ENCODE measurements around the gene MAML1. TPM values are rescaled to one million over a fixed set of nuclear protein-coding genes. Genes with fewer than 3 reads are reported as not detected.

MAML1 gene
- total RNA-seq, 1 experiment from 2014 or later = 42.2 TPM

DNA sequence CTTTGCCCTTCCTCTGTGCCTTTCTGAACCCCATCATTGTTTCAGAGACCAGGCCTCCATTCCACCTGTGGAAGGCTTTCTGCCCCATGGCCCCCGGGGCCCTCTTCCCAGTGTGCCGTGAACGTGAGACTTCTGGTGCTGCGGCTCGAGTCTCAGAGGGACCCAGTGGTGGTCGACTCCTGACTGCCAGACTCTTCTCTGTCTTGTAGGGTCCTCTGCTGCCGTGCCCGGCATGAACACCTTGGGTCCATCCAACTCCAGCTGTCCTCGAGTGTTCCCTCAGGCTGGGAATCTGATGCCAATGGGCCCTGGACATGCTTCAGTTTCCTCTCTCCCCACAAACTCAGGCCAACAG lies 41.0 kb downstream of the MAML1 start:
- Mint-ChIP-seq H3K36me3 (peaks cover 62% of the 10 kb centered on the region), H3K27me3 (ENCODE audit: low read depth) (no peaks in the 10 kb centered on the region), H3K4me1 (no peaks in the 10 kb centered on the region), H3K27ac (no peak overlapping the region; the same call in 1 of the 2 replicates), H3K9me3 (no peaks in the 10 kb centered on the region), H3K4me3 (no peak overlapping the region)
- CTCF ChIA-PET = interaction anchor here (1.0 kb wide), 1 partner anchor 10 kb away, joined by 3 read pairs; no protein-coding TSS in a partner anchor
- ATAC-seq (no peak), DNase-seq (ENCODE audit: low spot score) (no peak)
- TF ChIP-seq GTF2I (CRISPR knock-in tag; conservative IDR thresholded peaks at IDR 0.05) (no peak), ZNF219 (CRISPR knock-in tag; IDR thresholded peaks at IDR 0.05; ENCODE audit: borderline replicate concordance) (no peak), ZNF317 (CRISPR knock-in tag; IDR thresholded peaks at IDR 0.05; ENCODE audit: borderline replicate concordance, low read depth) (no peak), GRHL2 (CRISPR knock-in tag; IDR thresholded peaks at IDR 0.05; ENCODE audit: insufficient replicate concordance, severe bottlenecking) (no peak), ZBTB21 (CRISPR knock-in tag; IDR thresholded peaks at IDR 0.05; ENCODE audit: borderline replicate concordance) (no peak), ZNF263 (CRISPR knock-in tag; IDR thresholded peaks at IDR 0.05; ENCODE audit: low read depth) (no peak)
- TF ChIP-seq, protein P1, sequence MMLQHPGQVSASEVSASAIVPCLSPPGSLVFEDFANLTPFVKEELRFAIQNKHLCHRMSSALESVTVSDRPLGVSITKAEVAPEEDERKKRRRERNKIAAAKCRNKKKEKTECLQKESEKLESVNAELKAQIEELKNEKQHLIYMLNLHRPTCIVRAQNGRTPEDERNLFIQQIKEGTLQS (CRISPR knock-in tag; conservative IDR thresholded peaks at IDR 0.05) = no peak
- POLR2A ChIA-PET = no interaction called here

GRCh38 chr5:179774442-179774841 lies 41.8 kb downstream of the MAML1 start:
- TF ChIP-seq SP1 (CRISPR knock-in tag; conservative IDR thresholded peaks at IDR 0.05) = no peak
- no peak for TF ChIP-seq ZNF532 (CRISPR knock-in tag; IDR thresholded peaks at IDR 0.05; ENCODE audit: borderline replicate concordance)
- no peak for TF ChIP-seq JAZF1 (CRISPR knock-in tag; IDR thresholded peaks at IDR 0.05)
- Mint-ChIP-seq H3K4me1 (no peaks in the 10 kb centered on the region), H3K4me3 (no peak overlapping the region), H3K36me3 (peaks cover 60% of the 10 kb centered on the region), H3K27ac (no peak overlapping the region), H3K9me3 (no peaks in the 10 kb centered on the region), H3K27me3 (ENCODE audit: low read depth) (no peaks in the 10 kb centered on the region)
- DNase-seq (ENCODE audit: low spot score) (no peak), ATAC-seq (no peak)
- CTCF ChIA-PET = interaction anchor here (1.0 kb wide), 1 partner anchor 11 kb away, joined by 3 read pairs; no protein-coding TSS in a partner anchor
- POLR2A ChIA-PET = no interaction called here

DNA sequence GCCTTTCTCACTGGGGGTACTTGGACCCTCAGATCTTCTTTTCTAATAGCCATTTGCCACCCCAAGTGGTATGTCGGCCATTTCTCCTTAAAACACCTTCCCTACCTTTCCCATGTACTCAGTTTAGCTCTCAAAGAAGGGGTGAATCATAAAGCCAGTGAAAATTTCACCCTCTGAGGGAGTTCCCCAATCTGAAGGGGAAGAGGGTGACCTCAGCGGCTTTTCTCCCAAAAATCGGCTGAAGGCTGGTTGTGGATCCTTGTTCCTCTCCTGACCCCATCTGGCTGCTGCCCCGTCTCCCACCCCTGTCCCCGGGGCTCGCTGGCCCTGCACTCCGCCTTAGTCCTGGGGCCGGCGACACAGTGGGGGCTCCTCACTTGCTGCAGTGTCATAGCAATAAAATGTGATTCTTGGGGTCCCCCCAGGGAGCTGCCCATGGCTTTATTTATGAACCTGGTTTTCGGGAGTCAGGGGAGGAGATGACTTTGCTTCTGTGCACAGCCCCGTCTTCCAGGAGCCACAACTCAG lies 43.9 kb downstream of the MAML1 start:
- H3K27ac Mint-ChIP-seq = no peak overlapping the region
- POLR2A ChIA-PET = interaction anchor here (0.6 kb wide), 1 partner anchor 42 kb away, joined by 3 read pairs; no protein-coding TSS in a partner anchor
- peaks cover 50% of the 10 kb centered on the region for H3K36me3 Mint-ChIP-seq
- no peak overlapping the region for H3K4me3 Mint-ChIP-seq
- TF ChIP-seq ZNF317 (CRISPR knock-in tag; IDR thresholded peaks at IDR 0.05; ENCODE audit: borderline replicate concordance, low read depth) = no peak
- TF ChIP-seq, protein P2, sequence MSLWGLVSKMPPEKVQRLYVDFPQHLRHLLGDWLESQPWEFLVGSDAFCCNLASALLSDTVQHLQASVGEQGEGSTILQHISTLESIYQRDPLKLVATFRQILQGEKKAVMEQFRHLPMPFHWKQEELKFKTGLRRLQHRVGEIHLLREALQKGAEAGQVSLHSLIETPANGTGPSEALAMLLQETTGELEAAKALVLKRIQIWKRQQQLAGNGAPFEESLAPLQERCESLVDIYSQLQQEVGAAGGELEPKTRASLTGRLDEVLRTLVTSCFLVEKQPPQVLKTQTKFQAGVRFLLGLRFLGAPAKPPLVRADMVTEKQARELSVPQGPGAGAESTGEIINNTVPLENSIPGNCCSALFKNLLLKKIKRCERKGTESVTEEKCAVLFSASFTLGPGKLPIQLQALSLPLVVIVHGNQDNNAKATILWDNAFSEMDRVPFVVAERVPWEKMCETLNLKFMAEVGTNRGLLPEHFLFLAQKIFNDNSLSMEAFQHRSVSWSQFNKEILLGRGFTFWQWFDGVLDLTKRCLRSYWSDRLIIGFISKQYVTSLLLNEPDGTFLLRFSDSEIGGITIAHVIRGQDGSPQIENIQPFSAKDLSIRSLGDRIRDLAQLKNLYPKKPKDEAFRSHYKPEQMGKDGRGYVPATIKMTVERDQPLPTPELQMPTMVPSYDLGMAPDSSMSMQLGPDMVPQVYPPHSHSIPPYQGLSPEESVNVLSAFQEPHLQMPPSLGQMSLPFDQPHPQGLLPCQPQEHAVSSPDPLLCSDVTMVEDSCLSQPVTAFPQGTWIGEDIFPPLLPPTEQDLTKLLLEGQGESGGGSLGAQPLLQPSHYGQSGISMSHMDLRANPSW (CRISPR knock-in tag; conservative IDR thresholded peaks at IDR 0.05; ENCODE audit: low read depth) = no peak
- no peak for TF ChIP-seq CREM (CRISPR knock-in tag; IDR thresholded peaks at IDR 0.05)
- TF ChIP-seq, protein P3, sequence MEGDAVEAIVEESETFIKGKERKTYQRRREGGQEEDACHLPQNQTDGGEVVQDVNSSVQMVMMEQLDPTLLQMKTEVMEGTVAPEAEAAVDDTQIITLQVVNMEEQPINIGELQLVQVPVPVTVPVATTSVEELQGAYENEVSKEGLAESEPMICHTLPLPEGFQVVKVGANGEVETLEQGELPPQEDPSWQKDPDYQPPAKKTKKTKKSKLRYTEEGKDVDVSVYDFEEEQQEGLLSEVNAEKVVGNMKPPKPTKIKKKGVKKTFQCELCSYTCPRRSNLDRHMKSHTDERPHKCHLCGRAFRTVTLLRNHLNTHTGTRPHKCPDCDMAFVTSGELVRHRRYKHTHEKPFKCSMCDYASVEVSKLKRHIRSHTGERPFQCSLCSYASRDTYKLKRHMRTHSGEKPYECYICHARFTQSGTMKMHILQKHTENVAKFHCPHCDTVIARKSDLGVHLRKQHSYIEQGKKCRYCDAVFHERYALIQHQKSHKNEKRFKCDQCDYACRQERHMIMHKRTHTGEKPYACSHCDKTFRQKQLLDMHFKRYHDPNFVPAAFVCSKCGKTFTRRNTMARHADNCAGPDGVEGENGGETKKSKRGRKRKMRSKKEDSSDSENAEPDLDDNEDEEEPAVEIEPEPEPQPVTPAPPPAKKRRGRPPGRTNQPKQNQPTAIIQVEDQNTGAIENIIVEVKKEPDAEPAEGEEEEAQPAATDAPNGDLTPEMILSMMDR (IDR thresholded peaks at IDR 0.05) = no peak
- no peaks in the 10 kb centered on the region for H3K27me3 Mint-ChIP-seq (ENCODE audit: low read depth)
- ATAC-seq = no peak
- no peaks in the 10 kb centered on the region for H3K9me3 Mint-ChIP-seq
- CTCF ChIA-PET = no interaction called here
- DNase-seq (ENCODE audit: low spot score) = no peak
- H3K4me1 Mint-ChIP-seq = no peaks in the 10 kb centered on the region

Data from WTC11 (cell line).